DND-41 (cell line): ENCODE measurements around the gene MAN2B2.

ENCODE experiments used
- EZH2 ChIP-seq: IDR thresholded peaks from 3 replicates; pipeline ENCODE4 v1.6.1; 2012; ENCODE audit warnings: borderline replicate concordance, low read depth, mild to moderate bottlenecking, moderate library complexity, low read length, inconsistent platforms; ENCODE audit not compliant: severe bottlenecking
- TF ChIP-seq, protein P1 (sequence below): IDR thresholded peaks from 2 replicates; pipeline ENCODE4 v1.5.1; 2012; ENCODE audit warnings: borderline replicate concordance, low read length, moderate library complexity, mild to moderate bottlenecking; ENCODE audit not compliant: poor library complexity, severe bottlenecking; ENCODE audit errors: extremely low read depth

GRCh38 chr4:6632125-6632524 is 57.1 kb downstream of the MAN2B2 start:
- TF ChIP-seq, protein P1, sequence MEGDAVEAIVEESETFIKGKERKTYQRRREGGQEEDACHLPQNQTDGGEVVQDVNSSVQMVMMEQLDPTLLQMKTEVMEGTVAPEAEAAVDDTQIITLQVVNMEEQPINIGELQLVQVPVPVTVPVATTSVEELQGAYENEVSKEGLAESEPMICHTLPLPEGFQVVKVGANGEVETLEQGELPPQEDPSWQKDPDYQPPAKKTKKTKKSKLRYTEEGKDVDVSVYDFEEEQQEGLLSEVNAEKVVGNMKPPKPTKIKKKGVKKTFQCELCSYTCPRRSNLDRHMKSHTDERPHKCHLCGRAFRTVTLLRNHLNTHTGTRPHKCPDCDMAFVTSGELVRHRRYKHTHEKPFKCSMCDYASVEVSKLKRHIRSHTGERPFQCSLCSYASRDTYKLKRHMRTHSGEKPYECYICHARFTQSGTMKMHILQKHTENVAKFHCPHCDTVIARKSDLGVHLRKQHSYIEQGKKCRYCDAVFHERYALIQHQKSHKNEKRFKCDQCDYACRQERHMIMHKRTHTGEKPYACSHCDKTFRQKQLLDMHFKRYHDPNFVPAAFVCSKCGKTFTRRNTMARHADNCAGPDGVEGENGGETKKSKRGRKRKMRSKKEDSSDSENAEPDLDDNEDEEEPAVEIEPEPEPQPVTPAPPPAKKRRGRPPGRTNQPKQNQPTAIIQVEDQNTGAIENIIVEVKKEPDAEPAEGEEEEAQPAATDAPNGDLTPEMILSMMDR, result no peak
- TF ChIP-seq EZH2, result no peak
